GM12801 (cell line): ENCODE data around the gene NEK7.

Source experiments
- CTCF ChIP-seq: IDR thresholded peaks from one replicate; pipeline ENCODE4 v1.5.1; 2011; ENCODE audit warnings: control low read depth; ENCODE audit not compliant: insufficient read length; ENCODE audit errors: extremely low read depth

NEK7 gene

DNA sequence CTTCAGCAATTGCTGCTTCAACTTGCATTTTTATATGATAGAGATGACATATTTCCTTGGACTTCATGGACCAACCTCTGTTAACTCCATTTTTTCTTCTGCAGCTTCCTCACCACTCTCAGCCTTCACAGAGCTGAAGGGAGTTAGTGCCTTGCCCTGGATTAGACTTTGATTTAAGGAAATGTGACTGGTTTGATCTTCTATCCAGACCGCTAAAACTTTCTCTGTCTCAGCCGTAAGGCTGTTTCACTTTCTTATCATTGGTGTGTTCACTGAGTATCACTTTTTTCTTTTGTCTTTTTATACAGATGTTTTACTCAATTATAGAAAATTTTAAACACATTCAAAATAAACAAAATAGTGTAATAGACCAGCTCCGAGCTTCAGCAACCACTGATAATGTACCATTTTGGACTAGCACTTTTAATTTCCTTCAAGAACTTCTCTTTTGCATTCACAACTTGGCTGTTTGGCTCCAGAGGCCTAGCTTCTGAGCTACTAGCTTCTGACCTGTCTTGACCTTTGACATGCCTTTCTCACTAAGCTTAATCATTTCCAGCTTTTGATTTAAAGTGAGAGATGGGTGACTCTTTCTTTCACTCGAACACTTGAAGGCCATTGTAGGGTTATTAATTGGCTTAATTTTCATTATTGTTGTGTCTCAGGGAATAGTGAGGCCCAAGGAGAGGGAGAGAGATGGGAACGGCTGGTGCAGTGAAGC is 9.3 kb downstream of the NEK7 start:
- TF ChIP-seq CTCF: no peak

DNA sequence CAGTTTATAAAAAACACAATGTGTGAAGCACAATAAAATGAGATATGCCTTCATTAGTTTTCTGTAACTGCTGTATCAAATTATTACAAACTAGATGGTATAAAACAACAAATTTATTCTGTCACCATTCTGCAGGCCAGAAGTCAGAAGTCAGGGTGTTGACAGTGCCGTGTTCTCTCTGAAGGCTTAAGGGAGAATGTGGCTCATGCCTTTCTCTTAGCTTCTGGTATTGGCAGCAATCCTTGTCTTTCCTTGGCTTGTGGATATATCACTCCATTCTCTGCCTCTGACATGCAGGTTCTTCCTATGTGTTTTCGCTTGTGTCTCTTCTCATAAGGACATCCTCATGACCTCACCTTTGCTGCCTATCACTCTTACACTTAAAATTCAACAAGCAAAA is 10.1 kb downstream of the NEK7 start:
- TF ChIP-seq CTCF: no peak

DNA sequence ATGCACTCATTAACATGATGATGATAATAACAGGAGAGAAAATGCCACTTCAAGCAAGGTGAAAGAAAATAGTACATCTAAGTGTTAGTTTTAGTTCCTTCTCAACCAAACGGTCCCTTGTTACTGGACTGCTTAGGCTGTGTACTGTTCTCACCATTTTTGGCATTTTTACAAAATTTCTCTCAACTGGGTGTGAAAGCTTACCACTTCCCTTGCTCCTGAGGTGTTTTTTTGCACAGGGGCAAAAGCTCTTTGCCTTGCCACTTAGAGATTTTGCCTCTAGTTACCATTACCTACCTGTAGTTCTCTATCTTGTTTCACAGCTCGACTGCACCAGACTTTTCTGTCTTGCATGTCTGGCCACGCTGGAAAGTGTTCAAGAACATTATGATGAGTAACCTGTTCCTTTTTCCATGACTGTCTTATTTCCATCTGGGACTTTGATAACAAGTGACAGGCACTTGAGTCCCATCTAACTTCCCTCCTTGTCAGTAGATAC is 10.7 kb downstream of the NEK7 start:
- no peak for TF ChIP-seq CTCF

DNA sequence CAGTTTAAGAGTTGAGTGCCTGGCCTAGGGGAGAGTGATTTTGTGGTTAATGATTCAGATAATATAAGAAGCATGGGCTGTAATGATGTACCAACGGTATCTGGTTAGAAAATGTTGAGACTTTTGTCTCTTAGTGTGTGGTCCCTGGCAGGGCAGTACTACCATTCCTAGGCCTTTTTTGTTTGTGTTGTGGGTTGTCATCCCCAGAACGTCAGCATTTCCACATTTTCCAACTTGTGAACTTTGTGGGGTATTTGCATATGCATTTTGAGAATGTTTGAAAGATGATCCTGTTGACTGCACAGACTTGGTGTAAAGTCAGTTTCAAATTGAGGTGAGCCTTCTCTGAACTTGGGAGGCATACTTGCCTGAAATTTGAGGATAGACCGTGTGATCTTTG is 11.4 kb downstream of the NEK7 start:
- TF ChIP-seq CTCF: no peak

DNA sequence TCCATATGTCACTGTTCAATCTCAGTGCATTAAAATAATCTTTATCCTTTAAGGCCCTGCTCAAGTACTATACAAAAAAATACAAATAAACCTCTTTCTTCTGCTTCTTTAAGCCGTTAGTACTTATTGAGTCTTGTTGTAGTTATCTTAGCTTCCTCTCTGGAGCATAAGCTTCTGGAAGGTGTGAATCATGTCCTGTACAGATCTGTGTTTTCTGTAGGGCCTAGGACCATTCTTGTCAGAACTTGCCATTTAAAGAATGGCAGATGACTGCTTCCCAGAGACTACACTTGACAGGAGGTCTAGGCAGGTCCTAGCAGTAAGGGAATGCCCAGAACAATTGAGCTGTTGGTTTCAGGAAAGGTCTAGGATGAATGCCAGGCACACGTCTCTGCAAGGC is 12.9 kb downstream of the NEK7 start:
- TF ChIP-seq CTCF: no peak

DNA sequence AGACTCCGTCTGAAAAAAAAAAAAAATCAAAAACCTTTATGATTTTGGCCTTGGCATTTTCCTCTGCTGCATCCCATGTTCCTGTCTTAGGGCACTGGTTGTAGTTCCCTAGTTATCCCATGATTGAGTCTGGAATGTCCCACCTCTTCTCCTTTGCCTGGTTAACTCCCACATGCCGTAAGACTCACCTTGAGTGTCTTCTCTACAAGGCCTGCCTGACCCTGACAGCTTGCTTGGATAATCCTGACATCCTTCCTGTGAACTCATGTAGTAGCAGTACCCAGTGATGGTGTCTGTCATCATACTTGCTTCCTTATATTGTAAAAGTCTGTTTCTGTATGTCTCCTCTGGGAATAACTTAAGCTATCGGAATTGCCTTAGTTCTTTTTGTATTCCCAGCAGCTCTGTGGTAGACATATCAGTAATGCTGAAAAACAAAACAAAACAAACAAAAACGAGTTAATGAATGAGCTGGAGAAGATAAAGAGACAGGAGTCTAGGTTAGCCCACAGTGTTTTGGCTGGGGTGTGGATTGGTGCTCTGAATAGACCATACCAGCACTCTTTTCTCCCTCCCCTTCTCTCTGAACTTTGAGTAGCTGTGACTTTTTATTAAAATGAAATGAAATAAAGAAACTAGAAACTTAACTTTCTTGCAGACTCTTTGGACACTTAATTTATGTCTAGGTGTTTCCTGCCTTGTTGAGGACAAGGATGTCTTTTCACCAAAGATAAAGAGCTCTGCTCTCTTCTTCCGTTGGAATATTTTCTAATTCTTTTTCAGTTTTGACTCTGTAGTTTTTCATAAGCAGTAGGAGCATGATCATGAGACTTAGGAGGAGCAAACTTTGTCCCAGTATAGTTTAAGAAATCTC is 15.1 kb downstream of the NEK7 start:
- no peak for TF ChIP-seq CTCF

DNA sequence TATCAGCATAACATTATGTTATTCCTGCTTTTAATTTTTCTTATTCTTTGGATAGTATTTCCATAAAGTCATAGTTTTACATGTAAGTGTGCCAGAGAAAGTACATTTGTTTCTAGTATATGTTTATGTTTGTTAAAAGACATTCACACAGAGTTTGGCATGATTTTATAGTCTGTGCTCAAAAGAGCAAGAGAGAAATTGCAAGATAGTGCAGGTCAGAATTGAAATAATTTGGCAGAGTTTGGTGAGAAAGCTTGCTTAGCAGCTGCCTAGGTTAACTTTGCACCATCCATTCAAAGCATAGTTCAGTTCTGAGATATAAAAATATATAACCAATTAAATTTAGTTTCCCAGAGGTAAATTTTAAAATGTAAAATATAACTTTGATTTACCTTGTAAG is 17.0 kb downstream of the NEK7 start:
- no peak for TF ChIP-seq CTCF
